ENCODE data around the gene HNMT.

GRCh38 chr2:137924019-137924418 lies 40.3 kb upstream of the HNMT start:
- TF ChIP-seq CTCF (conservative IDR thresholded peaks at IDR 0.05) (no peak), ZFX (IDR thresholded peaks at IDR 0.05) (no peak)
